Nephron (organoid): ENCODE measurements around the gene SRPX2.

Source experiments
- H3K27ac Mint-ChIP-seq, 3 experiments: 2 replicates each; pipeline ENCODE4 v1.8.0; 2020; ENCODE audit warnings: mixed read lengths in 3 of 3, mild to moderate bottlenecking in 2 of 3, moderate library complexity in 1 of 3
- H3K27me3 Mint-ChIP-seq: 2 replicates; pipeline ENCODE4 v1.8.0; 2021; ENCODE audit warnings: low read depth, mild to moderate bottlenecking, moderate library complexity, mixed read lengths
- H3K36me3 Mint-ChIP-seq: 2 replicates; pipeline ENCODE4 v1.8.0; 2020; ENCODE audit warnings: low read depth, mixed read lengths
- H3K4me1 Mint-ChIP-seq: 2 replicates; pipeline ENCODE4 v1.8.0; 2020; ENCODE audit warnings: mixed read lengths
- H3K4me3 Mint-ChIP-seq, 3 experiments: 2 replicates each; pipeline ENCODE4 v1.8.0; 2020; ENCODE audit warnings: mild to moderate bottlenecking in 3 of 3, mixed read lengths in 3 of 3, moderate library complexity in 2 of 3
- H3K9me3 Mint-ChIP-seq: 2 replicates; pipeline ENCODE4 v1.8.0; 2020; ENCODE audit warnings: mixed read lengths
- TF ChIP-seq, protein P1 (sequence below), 3 experiments: fragments of 200-600 bp; sonication (generic); IDR thresholded peaks; one replicate each; pipeline ENCODE4 v1.5.0; 2021; ENCODE audit warnings: antibody characterized with exemption in 3 of 3; ENCODE audit not compliant: unreplicated experiment in 3 of 3

Gene SRPX2

DNA sequence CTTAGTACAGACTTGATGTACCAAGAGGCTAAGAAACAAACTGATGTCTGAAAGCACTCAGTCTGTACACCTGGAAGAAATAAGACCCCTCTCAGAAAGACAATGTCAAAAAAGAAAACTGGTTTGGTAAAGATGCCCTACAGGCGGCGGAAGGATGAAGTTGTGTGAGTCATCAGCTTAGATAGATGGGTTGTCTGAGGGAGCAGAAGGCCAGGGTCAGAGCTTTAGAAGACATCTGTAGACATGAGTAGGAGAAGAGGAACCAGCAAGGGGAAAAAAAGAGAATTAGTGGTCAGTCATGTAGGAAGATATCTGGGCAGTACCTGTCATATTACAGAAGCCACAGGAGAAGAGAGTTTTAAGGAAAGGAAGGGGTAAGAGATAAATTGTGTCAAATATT is 8.3 kb downstream of the SRPX2 start:
- Mint-ChIP-seq H3K27ac (no peak overlapping the region), H3K36me3 (no peaks in the 10 kb centered on the region), H3K9me3 (peaks cover 9% of the 10 kb centered on the region), H3K4me3 (no peak overlapping the region), H3K27me3 (no peaks in the 10 kb centered on the region), H3K4me1 (peaks cover 20% of the 10 kb centered on the region)
- TF ChIP-seq, protein P1, sequence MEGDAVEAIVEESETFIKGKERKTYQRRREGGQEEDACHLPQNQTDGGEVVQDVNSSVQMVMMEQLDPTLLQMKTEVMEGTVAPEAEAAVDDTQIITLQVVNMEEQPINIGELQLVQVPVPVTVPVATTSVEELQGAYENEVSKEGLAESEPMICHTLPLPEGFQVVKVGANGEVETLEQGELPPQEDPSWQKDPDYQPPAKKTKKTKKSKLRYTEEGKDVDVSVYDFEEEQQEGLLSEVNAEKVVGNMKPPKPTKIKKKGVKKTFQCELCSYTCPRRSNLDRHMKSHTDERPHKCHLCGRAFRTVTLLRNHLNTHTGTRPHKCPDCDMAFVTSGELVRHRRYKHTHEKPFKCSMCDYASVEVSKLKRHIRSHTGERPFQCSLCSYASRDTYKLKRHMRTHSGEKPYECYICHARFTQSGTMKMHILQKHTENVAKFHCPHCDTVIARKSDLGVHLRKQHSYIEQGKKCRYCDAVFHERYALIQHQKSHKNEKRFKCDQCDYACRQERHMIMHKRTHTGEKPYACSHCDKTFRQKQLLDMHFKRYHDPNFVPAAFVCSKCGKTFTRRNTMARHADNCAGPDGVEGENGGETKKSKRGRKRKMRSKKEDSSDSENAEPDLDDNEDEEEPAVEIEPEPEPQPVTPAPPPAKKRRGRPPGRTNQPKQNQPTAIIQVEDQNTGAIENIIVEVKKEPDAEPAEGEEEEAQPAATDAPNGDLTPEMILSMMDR (IDR thresholded peaks at IDR 0.05; ENCODE audit: unreplicated experiment in 3 of 3) = no peak

DNA sequence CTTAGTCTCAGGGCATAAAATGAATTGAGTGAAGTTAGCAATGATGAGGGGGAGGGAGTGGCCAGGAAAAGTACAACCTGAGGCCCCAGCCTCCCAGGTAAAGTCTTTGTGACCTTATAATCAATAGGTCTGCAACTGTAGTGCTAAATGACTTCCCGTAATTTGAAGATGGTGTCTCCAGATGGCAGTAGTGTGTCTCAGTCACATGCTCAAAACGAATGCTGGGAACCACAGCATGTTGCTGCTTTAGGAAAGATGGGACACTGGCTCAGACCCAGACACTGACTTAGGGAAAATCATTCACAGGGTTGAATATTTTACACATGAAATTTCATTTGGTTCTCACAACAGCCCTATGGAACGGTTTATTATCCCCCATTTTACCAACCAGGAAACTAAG is 10.3 kb downstream of the SRPX2 start:
- TF ChIP-seq, protein P1 (IDR thresholded peaks at IDR 0.05; ENCODE audit: unreplicated experiment in 3 of 3) = peak in 1 of 3 experiments; percentile 24
- no peaks in the 10 kb centered on the region for H3K27me3 Mint-ChIP-seq
- H3K4me3 Mint-ChIP-seq = no peak overlapping the region
- H3K9me3 Mint-ChIP-seq = peaks cover 9% of the 10 kb centered on the region
- H3K4me1 Mint-ChIP-seq = peaks cover 2% of the 10 kb centered on the region
- H3K36me3 Mint-ChIP-seq = no peaks in the 10 kb centered on the region
- peak overlapping the region in 1 of 3 experiments; percentile 56 for H3K27ac Mint-ChIP-seq

DNA sequence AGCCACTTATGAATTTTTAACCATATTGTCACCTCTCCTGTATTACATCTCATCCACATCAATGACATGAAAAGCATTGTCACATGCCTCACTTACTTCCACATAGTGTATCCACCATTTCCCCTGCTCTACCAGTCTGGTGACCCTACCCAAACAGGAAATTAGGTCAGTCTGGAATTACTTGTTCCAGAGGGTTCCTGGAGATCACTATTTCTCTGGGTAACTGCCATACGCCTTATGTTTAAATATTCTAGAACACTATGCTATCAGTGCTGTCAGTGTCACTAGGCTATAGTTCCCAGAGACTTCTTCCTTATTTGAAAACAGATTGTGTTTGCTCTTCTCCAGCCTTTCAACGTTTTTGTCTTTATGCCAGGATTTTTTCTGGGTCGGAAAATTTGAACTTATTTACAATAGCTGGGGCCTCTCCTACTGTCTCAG is 15.0 kb downstream of the SRPX2 start:
- Mint-ChIP-seq H3K27ac (peak overlapping the region; percentile 48 to 70 (median 52)), H3K4me1 (no peaks in the 10 kb centered on the region), H3K27me3 (no peaks in the 10 kb centered on the region), H3K4me3 (no peak overlapping the region), H3K9me3 (peaks cover 3% of the 10 kb centered on the region), H3K36me3 (no peaks in the 10 kb centered on the region)
- TF ChIP-seq, protein P1 (IDR thresholded peaks at IDR 0.05; ENCODE audit: unreplicated experiment in 3 of 3) = no peak

DNA sequence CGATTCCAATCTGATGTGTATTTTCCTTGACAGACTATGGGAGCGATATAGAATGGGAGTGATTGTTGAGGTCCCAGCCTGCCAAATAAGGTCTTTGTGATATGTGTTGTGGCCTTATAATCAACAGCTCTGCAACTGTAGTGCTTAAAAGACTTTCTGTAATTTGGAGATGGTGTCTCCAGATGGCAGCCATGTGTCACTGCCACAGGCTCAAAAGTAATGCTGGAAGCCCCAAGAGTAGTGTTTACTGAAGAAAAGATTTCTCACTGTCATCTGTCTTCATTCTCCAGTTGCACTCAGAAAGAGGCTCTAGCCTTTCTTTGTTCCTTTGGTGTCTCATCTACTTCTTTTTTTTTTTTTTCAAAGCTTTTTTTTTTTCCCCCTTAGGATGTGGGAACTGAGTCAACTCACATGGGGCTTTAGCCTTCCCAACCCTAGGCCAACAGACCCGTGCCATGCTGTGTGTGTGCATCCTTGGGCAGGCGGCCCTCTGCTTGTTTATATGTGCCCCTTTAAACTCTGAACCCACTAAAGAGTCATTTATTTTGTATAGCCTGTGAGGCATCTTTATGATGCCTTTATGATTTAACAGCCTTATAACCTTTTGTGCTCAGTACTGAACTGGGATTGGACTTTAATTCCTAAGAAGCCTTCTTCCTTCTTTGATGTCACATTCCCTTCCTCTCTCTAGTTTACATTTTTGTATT is 15.6 kb downstream of the SRPX2 start:
- TF ChIP-seq, protein P1 (IDR thresholded peaks at IDR 0.05; ENCODE audit: unreplicated experiment in 3 of 3) = no peak

DNA sequence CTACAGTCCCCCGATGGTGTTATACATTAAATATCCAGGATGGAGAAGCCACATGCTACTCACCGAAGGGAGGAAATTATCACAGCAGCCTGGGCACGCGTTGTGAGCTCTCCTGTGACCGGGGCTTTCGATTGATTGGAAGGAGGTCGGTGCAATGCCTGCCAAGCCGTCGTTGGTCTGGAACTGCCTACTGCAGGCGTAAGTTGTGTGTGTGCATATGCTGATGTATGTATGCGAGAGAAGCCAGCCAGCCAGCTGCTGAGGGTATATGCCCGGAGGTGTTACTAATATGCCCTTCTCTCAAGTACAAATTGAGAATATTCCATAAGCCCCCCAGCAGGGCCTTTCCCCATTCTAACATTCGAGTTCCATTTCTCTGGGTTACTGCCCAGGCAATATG is 18.2 kb downstream of the SRPX2 start:
- Mint-ChIP-seq H3K27me3 (peaks cover 4% of the 10 kb centered on the region), H3K9me3 (peaks cover 3% of the 10 kb centered on the region), H3K27ac (no peak overlapping the region), H3K36me3 (no peaks in the 10 kb centered on the region), H3K4me3 (no peak overlapping the region), H3K4me1 (no peaks in the 10 kb centered on the region)
- TF ChIP-seq, protein P1 (IDR thresholded peaks at IDR 0.05; ENCODE audit: unreplicated experiment in 3 of 3) = no peak

More for the DNA sequence above, 15.6 kb downstream of the SRPX2 start:
- H3K4me1 Mint-ChIP-seq = no peaks in the 10 kb centered on the region
- no peaks in the 10 kb centered on the region for H3K27me3 Mint-ChIP-seq
- H3K4me3 Mint-ChIP-seq = no peak overlapping the region
- peak overlapping the region; percentile 48 to 72 (median 70) for H3K27ac Mint-ChIP-seq
- H3K9me3 Mint-ChIP-seq = peaks cover 6% of the 10 kb centered on the region
- no peaks in the 10 kb centered on the region for H3K36me3 Mint-ChIP-seq

DNA sequence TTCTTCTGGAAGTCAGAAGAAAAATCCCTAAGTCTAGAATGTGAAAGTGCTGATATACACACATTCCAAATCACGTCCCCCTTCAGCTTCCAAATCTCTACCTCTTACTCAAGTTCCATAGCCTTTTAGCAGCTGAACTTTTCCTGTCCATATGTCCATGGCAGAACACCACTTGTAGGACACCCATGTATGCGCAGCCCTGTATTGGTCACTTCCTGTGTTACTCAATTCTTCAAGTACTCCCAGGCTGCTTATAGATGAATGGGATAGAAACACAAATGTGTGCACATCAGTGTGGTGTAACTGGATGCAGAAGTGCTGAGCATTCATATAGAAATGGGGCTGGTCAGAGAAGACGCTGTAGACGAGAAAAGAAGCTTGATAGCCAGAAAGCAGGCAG is 18.8 kb downstream of the SRPX2 start:
- H3K9me3 Mint-ChIP-seq = peaks cover 3% of the 10 kb centered on the region
- H3K4me3 Mint-ChIP-seq = no peak overlapping the region
- no peaks in the 10 kb centered on the region for H3K4me1 Mint-ChIP-seq
- H3K27me3 Mint-ChIP-seq = peaks cover 4% of the 10 kb centered on the region
- H3K36me3 Mint-ChIP-seq = no peaks in the 10 kb centered on the region
- no peak overlapping the region for H3K27ac Mint-ChIP-seq
- TF ChIP-seq, protein P1 (IDR thresholded peaks at IDR 0.05; ENCODE audit: unreplicated experiment in 3 of 3) = no peak
